GM13976 (cell line): ENCODE data around the gene GNAZ.

Source experiments
- DNase-seq: peaks from one replicate; pipeline ENCODE4 v3.0.0; 2012; ENCODE audit warnings: low spot score
- in situ Hi-C: fragments of 300-500 bp; cut with MboI; formaldehyde crosslinking; loops from one replicate; pipeline ENCODE4 v1.12.0; 2022; ENCODE audit warnings: low sequenced_read_pairs, mixed read lengths, inconsistent platforms; ENCODE audit not compliant: unreplicated experiment
- TF ChIP-seq, protein P1 (sequence below): IDR thresholded peaks from 2 replicates; pipeline ENCODE4 v1.5.1; 2012; ENCODE audit warnings: borderline replicate concordance, mild to moderate bottlenecking; ENCODE audit not compliant: insufficient read depth; ENCODE audit errors: extremely low read depth, missing control alignments, control extremely low read depth

GNAZ gene

DNA sequence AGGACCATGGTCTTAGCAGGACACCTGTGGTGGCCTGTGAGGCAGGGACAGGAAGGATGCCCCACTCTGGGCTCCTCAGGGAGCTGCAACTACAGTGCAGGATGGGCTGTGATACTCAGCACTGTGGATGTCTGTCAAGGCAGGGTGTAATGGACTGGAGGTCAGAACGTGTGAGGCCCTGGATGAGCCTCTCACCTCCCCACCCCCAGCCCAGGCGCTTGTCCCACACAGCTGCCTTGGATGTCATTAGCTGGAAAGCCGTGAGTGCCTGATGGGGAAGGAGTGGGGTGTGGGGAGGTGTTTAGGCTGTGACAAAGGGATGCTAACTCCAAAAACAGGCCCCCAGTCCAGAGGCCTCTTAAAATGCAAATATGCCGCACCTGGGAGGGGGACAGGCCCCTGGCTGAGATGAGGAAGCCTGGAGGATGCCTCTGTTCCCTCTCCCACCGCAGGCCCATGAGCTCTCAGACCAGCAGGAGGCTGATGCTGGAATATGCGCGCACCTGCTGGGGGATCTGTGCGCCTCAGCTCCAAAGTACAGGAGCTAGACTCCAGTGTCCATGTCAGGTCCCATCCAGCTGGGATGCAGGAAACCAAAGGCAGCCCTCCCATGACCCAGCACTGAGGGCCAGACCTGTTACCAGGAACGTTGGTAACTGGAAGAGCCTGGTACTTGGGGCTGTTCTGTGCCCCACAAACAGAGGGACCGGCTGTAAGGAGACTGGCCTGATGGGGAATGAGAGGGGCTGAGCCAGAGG is 46.4 kb downstream of the GNAZ start:
- DNase-seq, result no peak
- TF ChIP-seq, protein P1, sequence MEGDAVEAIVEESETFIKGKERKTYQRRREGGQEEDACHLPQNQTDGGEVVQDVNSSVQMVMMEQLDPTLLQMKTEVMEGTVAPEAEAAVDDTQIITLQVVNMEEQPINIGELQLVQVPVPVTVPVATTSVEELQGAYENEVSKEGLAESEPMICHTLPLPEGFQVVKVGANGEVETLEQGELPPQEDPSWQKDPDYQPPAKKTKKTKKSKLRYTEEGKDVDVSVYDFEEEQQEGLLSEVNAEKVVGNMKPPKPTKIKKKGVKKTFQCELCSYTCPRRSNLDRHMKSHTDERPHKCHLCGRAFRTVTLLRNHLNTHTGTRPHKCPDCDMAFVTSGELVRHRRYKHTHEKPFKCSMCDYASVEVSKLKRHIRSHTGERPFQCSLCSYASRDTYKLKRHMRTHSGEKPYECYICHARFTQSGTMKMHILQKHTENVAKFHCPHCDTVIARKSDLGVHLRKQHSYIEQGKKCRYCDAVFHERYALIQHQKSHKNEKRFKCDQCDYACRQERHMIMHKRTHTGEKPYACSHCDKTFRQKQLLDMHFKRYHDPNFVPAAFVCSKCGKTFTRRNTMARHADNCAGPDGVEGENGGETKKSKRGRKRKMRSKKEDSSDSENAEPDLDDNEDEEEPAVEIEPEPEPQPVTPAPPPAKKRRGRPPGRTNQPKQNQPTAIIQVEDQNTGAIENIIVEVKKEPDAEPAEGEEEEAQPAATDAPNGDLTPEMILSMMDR, result no peak
- in situ Hi-C loops, result no loop called here

DNA sequence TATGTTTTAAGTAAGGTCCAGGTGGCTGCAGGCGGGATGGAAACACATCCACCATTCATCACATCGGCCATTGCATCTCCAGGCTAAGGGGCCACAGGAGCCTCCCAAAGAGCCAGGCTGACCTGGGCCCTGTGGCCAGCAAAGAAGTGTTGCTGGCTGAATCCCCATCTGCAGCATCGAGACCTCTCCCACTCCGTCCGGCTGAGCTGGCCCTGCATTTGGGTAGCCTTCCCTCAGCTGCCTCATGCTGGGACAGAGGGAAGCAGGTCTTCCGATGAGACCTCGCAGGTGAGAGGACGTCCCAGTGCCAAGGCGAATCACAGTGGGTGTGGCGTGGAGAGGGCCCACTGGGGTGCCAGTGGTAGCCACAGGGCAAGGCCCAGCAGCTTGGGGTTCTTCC is 47.0 kb downstream of the GNAZ start:
- no peak for DNase-seq
- in situ Hi-C loops, result no loop called here
- TF ChIP-seq, protein P1, result no peak

DNA sequence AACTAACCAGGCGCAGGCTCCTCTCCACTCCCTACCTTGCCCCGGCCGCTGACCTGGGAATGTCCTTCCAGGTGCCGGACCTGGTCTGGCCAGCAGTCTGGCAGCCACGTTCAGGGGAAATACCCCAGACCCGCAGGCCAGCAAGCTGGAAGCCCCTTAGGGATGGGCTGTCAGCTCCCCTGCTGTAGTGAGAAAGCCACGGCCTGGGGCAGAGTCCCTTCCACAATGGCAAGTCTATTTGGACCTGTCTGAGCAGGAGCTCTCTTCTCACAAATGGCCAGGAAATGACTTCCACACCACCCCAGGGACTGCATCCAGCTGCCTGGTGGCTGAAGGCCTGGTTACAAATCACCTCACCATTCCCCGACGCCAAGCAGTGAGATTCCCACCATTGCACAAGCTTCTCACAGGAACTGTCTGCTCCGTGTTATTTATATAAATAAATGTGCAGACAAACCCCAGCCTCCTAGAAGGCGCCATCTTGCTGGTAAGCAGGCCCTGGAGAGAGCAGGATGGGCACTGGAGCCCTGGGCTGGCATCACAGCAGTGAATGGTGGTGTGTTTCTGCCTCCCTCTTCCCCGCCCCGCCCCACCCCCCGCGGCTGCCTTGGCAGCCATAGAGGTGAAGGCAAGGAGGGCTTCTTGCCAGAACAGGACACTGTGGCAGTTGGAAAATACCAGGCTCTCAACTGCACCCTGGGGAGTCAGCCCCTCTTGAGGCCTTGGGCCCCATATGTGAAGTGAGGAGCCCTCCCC is 47.8 kb downstream of the GNAZ start:
- TF ChIP-seq, protein P1, result no peak
- DNase-seq, result no peak
- in situ Hi-C loops, result no loop called here

DNA sequence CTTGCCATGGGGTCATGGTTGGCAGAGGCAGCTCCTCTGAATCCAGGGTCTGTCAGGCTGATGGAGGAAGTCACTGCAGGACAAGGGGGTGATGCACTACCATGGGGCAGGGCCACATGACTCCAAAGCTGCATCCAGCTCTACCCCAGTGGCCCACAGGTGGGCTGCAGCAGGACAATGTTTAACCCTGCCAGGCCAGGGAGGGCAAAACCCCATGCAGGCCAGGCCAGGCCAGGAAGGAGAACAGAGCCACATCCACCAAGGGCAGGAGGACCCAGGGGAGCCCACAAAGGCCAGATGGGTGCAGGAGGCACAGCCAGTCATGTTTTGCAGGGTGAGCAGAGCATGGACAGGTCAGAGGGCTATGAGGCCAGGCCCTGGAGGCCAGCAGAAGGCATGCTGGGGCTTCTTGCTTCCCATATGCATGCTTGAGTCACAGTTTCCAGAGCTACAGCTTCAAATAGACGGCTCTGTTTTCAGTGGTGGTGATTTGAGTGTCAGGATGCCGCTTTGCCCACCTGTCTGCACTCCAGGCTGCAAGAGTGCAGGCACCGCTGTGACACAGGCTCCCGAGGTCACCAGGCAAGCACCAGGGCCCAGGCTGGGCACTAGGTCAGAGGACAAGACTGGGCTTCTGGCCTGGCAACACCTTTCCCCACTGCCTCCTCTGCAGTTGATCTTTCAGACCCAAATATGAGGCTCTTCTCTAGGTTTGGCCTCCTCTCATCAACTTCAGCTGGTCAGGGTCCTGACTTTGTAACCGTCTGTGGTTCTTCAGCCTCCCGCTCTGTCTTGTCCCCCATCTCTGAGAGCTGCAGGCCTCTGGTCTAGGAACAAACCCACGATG is 48.6 kb downstream of the GNAZ start:
- TF ChIP-seq, protein P1, result no peak
- in situ Hi-C loops, result no loop called here
- no peak for DNase-seq

DNA sequence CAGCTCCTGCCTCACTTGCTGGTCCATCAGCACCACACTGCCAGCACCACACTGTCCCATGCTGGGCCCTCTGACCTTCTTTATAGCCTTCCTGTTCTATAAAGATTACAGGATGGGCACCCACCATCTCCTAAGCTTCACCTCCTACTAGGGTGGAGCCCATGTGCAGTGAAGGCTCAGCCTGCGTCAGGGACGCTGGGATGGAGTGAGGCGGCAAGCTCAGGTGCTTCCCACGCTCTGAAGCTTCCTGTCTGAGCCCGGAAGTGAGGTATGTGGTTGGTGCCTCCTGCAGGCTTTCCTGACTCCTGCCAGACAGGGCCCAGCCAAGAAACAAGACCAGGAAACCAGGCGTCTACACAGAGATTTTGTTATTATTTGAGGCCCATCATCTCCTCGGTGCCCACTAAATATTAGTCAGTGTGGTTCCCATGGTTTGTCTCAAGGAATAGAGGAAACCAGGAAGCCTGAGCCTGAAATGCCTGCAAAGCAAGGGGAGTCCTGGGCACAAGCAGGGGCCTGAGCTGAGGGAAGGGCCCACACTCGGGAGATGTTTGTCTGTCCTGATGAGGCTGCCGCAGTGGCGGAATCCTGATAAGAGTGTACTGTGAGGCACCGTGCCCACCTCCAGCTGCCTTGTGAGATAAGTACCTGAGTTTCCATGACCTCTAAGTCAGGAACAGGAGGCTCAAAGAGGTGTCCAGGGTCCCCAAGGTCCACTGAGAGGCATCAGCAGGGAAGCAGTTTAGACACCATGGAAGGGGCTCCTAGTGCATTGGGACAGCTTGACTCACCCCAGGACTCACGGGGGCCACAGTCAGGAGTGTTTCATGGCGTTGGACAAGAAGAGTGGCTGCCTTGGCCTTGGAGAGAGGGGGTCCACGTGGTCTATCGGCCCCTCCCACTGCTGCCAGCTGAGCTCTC is 49.4 kb downstream of the GNAZ start:
- in situ Hi-C loops, result loop anchor here (5.0 kb wide), 1 partner anchor 157 kb away; no protein-coding TSS in a partner anchor
- DNase-seq, result peak; percentile 55
- TF ChIP-seq, protein P1, result no peak
